Activated CD4-positive, alpha-beta T cell treated with anti-CD3 and anti-CD28 coated beads, Interleukin-2, amount 50 U/mL, for 48 hours (primary cell): Measurements from ENCODE around the gene WNT16.
"Not testable (repeated sequence)": the region's sequence is repeated elsewhere in the genome, so short reads cannot be mapped to it uniquely, and the experiment has no call there.

Experiments
- DNase-seq, 2 experiments: peaks; one replicate each; pipeline ENCODE4 v3.0.0-alpha.2; 2020

The WNT16 gene

GRCh38 chr7:121328508-121329190 is at the start of gene WNT16:
WNT16 (plus strand) TSS chr7:121329000; CDS start chr7:121329293, 293 bp downstream.
- DNase-seq, result no peak

DNA sequence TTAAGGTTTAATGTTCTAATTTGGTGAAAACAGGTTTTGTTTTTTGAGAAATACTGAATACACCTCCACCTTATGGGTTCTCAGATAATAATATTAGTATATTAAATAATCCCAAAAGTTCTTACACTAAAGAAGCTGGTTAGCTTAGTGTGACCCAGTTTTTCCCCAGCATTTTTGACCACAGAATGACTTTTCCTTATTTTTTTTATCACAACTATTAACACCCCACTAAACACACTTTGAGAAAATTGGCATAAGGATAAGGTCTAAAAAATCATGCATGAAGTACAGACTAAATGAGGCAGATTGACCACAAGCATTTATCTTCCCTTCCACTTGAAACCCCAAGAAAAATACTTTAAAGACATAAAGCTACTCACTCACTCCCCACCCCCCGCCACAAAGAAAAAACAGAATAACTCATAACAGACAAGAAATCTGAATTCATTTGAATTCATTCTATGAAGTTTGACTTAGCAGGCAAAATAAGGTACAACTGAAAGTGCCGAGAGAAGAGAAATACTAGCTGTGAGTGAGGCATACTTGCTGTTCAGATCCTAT is 49.7 kb upstream of the WNT16 start:
- DNase-seq, result no peak

DNA sequence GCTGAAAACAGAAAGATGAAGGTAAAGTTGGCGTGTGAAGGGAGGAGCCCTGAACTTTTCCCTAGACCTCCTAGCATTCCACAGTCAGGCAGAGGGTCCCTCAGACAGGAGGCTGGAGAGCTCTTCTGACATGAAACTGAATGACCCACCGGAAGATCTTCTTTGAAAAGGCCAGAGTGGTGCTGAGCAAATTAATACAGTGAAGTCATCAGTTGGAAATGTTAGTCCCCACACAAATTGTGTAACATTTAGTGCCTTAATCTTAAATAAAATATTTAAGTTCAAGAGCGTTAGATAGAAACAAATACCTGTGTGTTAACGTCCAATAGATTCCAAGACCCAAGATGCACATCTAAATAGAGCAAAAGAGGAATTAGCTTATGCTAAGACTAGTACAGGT is 49.0 kb upstream of the WNT16 start:
- no peak for DNase-seq

DNA sequence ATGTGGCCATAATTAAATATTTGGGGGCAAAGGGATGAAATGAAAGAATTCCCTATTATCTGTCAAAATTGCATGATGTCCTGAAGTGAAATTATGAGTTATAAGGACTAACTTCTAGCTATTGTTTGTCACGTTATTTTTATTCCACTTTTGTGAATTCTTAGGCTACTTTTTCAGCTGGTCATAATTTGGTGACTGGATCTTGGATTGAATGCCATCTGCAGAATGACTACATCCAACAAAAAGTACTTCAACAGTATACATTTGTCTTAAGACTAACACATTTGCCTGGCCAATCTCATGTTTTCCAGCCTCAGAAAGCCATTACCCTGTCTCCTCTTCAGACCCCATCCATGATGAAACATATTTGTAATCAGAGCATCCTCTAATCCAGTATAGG is 48.1 kb upstream of the WNT16 start:
- no peak for DNase-seq

- no peak for DNase-seq
Observed at GRCh38 chr7:121282129-121282528, 46.7 kb upstream of the WNT16 start.

- DNase-seq, result no peak
Observed at GRCh38 chr7:121285066-121285667, 43.6 kb upstream of the WNT16 start.

- no peak for DNase-seq
Observed at GRCh38 chr7:121286186-121286585, 42.6 kb upstream of the WNT16 start.

GRCh38 chr7:121286742-121287734 is 41.8 kb upstream of the WNT16 start:
- no peak for DNase-seq

DNA sequence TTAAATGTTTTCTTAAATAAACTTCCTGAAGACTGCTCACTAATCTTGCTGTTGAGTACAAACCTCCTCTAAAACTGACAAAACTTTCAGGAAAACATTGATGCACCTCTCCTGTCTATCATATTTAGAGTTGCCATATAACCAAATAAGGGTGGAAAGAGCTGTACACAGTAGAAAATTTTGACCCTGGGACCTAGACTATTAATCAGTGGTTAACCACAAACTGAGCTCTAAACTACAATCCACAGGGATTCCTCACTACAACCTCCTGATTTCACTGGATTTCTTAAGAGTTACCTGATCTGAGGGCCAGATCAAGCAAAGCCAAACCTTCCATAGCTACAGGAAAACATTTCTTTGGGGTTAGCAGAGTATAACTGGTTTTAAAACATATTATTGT is 39.9 kb upstream of the WNT16 start:
- DNase-seq, result no peak

- not testable (repeated sequence) for DNase-seq
Observed at GRCh38 chr7:121289930-121290329, 38.9 kb upstream of the WNT16 start.

DNA sequence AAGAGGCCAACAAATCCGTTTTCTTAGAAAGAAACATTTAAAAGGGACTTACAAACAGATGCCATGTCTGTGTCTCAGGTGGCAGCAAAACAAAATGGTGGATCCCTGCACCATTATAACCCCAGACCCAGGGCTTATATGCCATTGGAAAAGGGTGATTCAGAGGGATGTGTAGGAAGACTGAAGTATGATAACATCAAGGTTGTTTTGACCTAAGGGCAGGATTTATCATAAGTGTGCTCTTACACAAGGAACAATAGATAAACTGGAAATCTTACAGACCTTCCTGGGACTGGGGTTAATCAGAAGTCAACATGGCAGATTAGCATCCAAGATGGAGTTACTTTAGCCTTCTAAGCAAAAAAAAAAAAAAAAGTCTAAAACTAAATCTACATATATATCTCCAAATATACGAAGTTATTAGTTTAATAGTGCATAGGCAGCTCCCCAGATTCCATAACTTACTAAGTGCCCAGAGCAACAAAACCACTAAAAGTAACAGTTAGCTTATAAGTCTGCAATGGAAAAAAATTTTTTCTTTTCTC is 34.3 kb upstream of the WNT16 start:
- DNase-seq, result no peak

- DNase-seq, result no peak
Observed at GRCh38 chr7:121297843-121298242, 31.0 kb upstream of the WNT16 start.

GRCh38 chr7:121298831-121299239 is 30.0 kb upstream of the WNT16 start:
- no peak for DNase-seq

DNA sequence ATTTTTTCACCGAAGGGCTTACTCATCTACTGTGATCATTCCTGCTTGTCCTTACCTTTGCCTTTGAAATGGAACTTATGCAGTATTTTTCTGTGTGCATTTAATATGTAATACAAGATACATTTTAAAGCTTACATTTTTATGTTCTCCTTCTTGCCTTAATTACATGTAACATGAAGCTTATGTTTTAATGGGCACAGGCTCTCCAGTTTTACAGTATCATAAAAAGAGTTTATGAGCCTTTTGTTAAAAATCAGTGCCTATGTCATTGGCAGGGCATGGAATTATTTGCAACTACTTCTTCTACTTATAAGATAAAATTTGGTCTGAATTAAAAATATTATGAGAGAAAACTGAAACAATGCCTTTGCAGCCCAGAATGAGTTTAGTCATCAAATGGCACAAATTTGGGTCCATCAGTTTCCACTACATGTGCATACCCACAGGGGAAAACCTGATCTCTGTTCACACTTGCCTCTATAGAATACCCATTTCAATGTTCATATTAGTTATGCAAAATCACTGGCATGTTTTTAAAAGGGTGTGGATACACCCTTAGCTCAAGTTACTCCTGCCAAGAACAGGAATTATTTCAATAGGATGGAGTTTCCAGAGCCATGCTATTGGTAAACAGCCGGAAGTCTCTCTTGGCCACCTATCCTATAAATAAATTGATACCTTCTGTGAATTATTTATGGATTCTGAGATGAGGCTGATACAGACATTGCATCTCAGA is 27.9 kb upstream of the WNT16 start:
- DNase-seq, result no peak

- no peak for DNase-seq
Observed at GRCh38 chr7:121301446-121302213, 27.2 kb upstream of the WNT16 start.

- no peak for DNase-seq
Observed at GRCh38 chr7:121302214-121302745, 26.5 kb upstream of the WNT16 start.

DNA sequence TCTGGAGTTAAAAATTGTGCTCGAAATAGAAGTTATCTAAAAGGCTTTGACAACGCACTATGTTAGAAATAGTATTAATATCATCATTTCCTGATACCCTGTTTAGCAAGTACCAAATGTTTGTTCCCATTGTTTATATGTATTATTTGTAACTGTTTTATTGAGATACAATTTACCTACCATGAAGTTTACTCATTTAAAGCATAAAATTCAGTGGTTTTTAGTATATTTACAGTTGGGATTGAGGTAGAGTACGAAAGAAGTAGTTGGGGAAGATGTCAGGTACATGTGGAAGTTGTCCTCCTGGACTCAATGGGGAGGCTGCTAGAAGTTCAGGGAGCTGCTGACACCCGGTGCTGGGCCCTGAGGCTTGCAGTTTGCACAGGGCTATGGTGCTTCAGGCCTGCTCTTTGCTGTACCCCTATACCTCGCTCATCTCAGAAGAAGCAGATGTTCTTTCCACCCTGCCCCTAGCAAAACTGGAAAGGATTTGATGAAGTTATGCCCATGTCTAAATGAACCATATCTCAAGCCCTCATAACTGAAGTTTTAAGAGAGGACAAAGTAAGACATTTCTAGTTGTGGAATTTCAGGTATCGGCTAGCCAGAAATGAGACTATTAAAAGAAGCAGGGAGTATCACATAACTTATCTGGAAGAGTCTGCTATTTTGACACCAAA is 25.2 kb upstream of the WNT16 start:
- DNase-seq, result no peak

- DNase-seq, result no peak
Observed at GRCh38 chr7:121304102-121304658, 24.6 kb upstream of the WNT16 start.

DNA sequence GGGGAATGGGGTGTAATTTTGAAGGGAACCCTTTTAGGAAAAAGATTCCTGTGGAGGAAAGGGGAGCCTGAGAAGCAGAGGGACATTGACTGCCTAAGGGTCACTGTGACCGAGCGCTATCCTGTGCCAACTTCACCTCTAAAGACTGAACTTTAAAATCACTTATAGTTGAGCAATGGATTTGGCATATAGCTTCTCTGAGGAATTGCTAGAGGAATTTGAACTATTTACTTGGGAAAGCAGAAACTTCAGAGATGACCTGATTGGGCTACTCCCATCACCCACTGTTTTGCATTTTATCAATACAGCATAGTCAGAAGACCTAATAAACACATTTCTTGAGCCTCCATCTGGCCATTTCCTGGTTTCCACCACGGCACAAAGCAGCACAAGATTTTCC is 23.7 kb upstream of the WNT16 start:
- no peak for DNase-seq

- DNase-seq, result no peak
Observed at GRCh38 chr7:121306565-121306964, 22.2 kb upstream of the WNT16 start.
